Measurements from ENCODE around the gene KLC4.

Gene KLC4

GRCh38 chr6:43089467-43089866 lies 30.0 kb downstream of the KLC4 start:
- ChIA-PET CTCF (interaction anchor here (1.3 kb wide), 1 partner anchor 54 kb away, joined by 3 read pairs; no protein-coding TSS in a partner anchor), POLR2A (no interaction called here)
- no peak for DNase-seq (ENCODE audit: extremely low spot score)
- TF ChIP-seq, protein P1, sequence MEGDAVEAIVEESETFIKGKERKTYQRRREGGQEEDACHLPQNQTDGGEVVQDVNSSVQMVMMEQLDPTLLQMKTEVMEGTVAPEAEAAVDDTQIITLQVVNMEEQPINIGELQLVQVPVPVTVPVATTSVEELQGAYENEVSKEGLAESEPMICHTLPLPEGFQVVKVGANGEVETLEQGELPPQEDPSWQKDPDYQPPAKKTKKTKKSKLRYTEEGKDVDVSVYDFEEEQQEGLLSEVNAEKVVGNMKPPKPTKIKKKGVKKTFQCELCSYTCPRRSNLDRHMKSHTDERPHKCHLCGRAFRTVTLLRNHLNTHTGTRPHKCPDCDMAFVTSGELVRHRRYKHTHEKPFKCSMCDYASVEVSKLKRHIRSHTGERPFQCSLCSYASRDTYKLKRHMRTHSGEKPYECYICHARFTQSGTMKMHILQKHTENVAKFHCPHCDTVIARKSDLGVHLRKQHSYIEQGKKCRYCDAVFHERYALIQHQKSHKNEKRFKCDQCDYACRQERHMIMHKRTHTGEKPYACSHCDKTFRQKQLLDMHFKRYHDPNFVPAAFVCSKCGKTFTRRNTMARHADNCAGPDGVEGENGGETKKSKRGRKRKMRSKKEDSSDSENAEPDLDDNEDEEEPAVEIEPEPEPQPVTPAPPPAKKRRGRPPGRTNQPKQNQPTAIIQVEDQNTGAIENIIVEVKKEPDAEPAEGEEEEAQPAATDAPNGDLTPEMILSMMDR (IDR thresholded peaks at IDR 0.05; ENCODE audit: control extremely low read depth, extremely low read depth, low read depth, missing control alignments), result no peak

DNA sequence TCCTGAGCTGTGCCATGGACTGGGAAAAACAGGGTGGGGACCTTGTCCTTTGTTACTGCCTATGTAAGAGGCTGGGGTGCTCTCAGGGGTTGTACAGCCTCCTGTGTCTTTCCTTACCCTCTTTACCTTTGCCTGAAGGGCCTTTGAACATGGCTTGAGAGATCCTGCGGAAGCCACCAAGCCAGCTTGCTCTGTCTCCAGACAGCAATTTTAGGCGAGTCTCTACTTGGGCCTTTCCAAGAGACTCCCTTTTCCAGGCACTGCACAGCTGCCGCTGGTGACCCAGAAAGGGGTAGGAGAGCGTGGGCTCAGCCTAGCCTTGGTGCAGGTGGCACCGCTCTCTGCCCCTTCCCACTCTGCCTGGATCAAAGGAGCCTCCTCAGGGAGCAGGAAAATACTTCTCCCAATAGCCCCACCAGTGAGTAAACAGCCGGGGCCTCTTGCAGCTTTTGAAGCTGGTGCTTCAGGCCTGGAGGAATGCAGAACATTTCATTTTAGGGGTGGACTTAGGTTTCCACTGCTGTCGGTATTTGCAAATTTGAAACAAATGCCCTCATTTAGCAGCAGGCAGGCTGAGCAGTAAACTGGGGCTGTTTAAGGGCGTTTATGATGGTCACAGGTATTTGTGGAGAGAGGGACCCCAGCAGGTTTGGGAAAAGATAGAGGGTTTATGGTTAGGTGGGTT lies 30.6 kb downstream of the KLC4 start:
- ChIA-PET CTCF (interaction anchor here (1.3 kb wide), 1 partner anchor 54 kb away, joined by 3 read pairs; no protein-coding TSS in a partner anchor), POLR2A (no interaction called here)
- TF ChIP-seq, protein P1 (IDR thresholded peaks at IDR 0.05; ENCODE audit: control extremely low read depth, extremely low read depth, low read depth, missing control alignments), result no peak
- no peak for DNase-seq (ENCODE audit: extremely low spot score)

- no peak for DNase-seq (ENCODE audit: extremely low spot score)
- POLR2A ChIA-PET, result interaction anchor here (0.6 kb wide), 2 partner anchors 11 to 387 kb away, joined by 3 to 5 read pairs; no protein-coding TSS in a partner anchor
- TF ChIP-seq, protein P1 (IDR thresholded peaks at IDR 0.05; ENCODE audit: control extremely low read depth, extremely low read depth, low read depth, missing control alignments), result no peak
- CTCF ChIA-PET, result no interaction called here
Measured at GRCh38 chr6:43090559-43090956, 31.1 kb downstream of the KLC4 start.

DNA sequence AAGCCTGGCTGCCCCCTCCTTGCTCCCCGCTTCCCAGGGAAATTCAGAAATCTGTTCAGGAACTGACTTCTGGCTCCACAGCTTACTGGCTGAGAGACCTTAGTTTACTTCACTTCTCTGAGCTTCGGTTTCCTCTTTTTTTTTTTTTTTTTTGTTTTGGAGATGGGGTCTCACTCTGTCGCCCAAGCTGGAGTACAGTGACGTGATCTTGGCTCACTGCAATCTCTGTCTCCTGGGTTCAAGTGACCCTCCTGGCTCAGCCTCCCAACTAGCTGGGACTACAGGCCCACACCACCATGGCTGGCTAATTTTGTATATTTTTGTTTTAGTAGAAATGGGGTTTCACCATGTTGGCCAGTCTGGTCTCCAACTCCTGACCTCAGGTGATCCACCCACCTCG lies 31.6 kb downstream of the KLC4 start:
- POLR2A ChIA-PET, result interaction anchor here (0.6 kb wide), 2 partner anchors 12 to 387 kb away, joined by 3 to 5 read pairs; no protein-coding TSS in a partner anchor
- no peak for DNase-seq (ENCODE audit: extremely low spot score)
- TF ChIP-seq, protein P1 (IDR thresholded peaks at IDR 0.05; ENCODE audit: control extremely low read depth, extremely low read depth, low read depth, missing control alignments), result no peak
- CTCF ChIA-PET, result no interaction called here

DNA sequence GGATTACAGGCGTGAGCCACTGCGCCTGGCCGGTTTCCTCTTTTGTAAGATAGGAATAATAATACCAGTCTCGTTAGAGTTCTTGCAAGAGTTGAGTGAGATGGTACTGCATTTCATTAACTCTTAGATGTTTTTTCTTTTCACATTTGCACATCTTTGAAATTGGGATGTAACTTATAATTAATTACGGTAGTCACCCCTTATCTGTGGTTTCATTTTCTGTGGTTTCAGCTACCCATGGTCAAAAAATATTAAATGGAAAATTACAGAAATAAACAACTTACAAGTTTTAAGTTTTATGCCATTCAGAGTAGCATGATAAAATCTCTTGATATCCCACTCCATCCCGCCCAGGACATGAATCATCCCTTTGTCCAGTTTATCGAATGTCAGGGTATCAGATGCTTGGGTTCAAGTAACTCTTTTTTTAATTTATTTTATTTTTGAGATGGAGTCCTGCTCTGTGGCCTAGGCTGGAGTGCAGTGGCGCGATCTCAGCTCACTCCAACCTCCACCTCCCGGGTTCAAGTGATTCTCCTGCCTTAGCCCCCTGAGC lies 32.1 kb downstream of the KLC4 start:
- CTCF ChIA-PET, result no interaction called here
- POLR2A ChIA-PET, result no interaction called here
- no peak for DNase-seq (ENCODE audit: extremely low spot score)
- TF ChIP-seq, protein P1 (IDR thresholded peaks at IDR 0.05; ENCODE audit: control extremely low read depth, extremely low read depth, low read depth, missing control alignments), result no peak

- ChIA-PET POLR2A (interaction anchor here (0.6 kb wide), 1 partner anchor 8 kb away, joined by 5 read pairs; no protein-coding TSS in a partner anchor), CTCF (interaction anchor here (0.9 kb wide), 1 partner anchor 51 kb away, joined by 3 read pairs; no protein-coding TSS in a partner anchor)
- no peak for DNase-seq (ENCODE audit: extremely low spot score)
- TF ChIP-seq, protein P1 (IDR thresholded peaks at IDR 0.05; ENCODE audit: control extremely low read depth, extremely low read depth, low read depth, missing control alignments), result no peak
Measured at GRCh38 chr6:43092635-43093034, 33.2 kb downstream of the KLC4 start.
